Mesendoderm (in vitro differentiated cells): ENCODE data around the gene TNIK.

ENCODE experiments used
- DNase-seq: peaks from one replicate; pipeline ENCODE4 v3.0.0; 2013
- H2AK5ac ChIP-seq: 2 replicates; pipeline ENCODE4 v1.6.1; 2013; ENCODE audit warnings: low read length, inconsistent platforms
- H2BK120ac ChIP-seq: 2 replicates; pipeline ENCODE4 v1.6.1; 2013; ENCODE audit warnings: low read depth, mild to moderate bottlenecking, low read length, moderate library complexity, mixed read lengths
- H2BK15ac ChIP-seq: replicated peaks from 2 replicates; pipeline ENCODE4 v1.6.1; 2013; ENCODE audit warnings: low read depth, mild to moderate bottlenecking, moderate library complexity
- H2BK5ac ChIP-seq: 2 replicates; pipeline ENCODE4 v1.6.1; 2013; ENCODE audit warnings: low read length, inconsistent platforms
- H3K18ac ChIP-seq: 2 replicates; pipeline ENCODE4 v1.6.1; 2013; ENCODE audit warnings: mild to moderate bottlenecking, low read length, mixed read lengths
- H3K23ac ChIP-seq: one replicate; pipeline ENCODE4 v1.6.1; 2013; ENCODE audit warnings: low read length
- H3K27ac ChIP-seq: 2 replicates; pipeline ENCODE4 v1.5.1; 2013; ENCODE audit warnings: low read depth, mild to moderate bottlenecking, inconsistent platforms, low read length, moderate library complexity
- H3K27me3 ChIP-seq: 2 replicates; pipeline ENCODE4 v1.6.1; 2013; ENCODE audit warnings: low read length, control low read depth, mild to moderate bottlenecking, inconsistent platforms; ENCODE audit not compliant: insufficient read depth, poor library complexity
- H3K36me3 ChIP-seq: 2 replicates; pipeline ENCODE4 v1.6.1; 2013; ENCODE audit warnings: low read length, inconsistent platforms; ENCODE audit not compliant: control insufficient read depth, insufficient read depth
- H3K4ac ChIP-seq: one replicate; pipeline ENCODE4 v1.6.1; 2013; ENCODE audit warnings: low read depth, mild to moderate bottlenecking, low read length, moderate library complexity
- H3K4me1 ChIP-seq: 2 replicates; pipeline ENCODE4 v1.6.1; 2013; ENCODE audit warnings: low read depth, low read length, inconsistent platforms; ENCODE audit not compliant: control insufficient read depth
- H3K4me2 ChIP-seq: 2 replicates; pipeline ENCODE4 v1.6.1; 2013; ENCODE audit warnings: low read length
- H3K4me3 ChIP-seq: 2 replicates; pipeline ENCODE4 v1.5.1; 2013; ENCODE audit warnings: mild to moderate bottlenecking, low read length
- H3K56ac ChIP-seq: one replicate; pipeline ENCODE4 v1.6.1; 2013; ENCODE audit warnings: low read length
- H3K79me1 ChIP-seq: 2 replicates; pipeline ENCODE4 v1.6.1; 2013; ENCODE audit warnings: low read length, inconsistent platforms
- H3K79me2 ChIP-seq: 2 replicates; pipeline ENCODE4 v1.6.1; 2013; ENCODE audit warnings: mild to moderate bottlenecking, low read length; ENCODE audit not compliant: control insufficient read depth, insufficient read depth
- H3K9ac ChIP-seq: 2 replicates; pipeline ENCODE4 v1.6.1; 2013; ENCODE audit warnings: low read length, inconsistent platforms
- H4K5ac ChIP-seq: one replicate; pipeline ENCODE4 v1.6.1; 2013; ENCODE audit warnings: low read length
- H4K8ac ChIP-seq: one replicate; pipeline ENCODE4 v1.6.1; 2013; ENCODE audit warnings: low read depth, mild to moderate bottlenecking, control low read depth, low read length, moderate library complexity
- WGBS: extraction: QIAGEN DNeasy Blood & Tissue Kit; methylation state at CpG from one replicate; pipeline ENCODE4 v1.1.7; 2013; ENCODE audit warnings: low lambda C conversion rate, missing lambda C conversion rate; ENCODE audit not compliant: insufficient coverage; ENCODE audit errors: extremely low coverage; 5-methylcytosine and 5-hydroxymethylcytosine counted together

Gene TNIK

DNA sequence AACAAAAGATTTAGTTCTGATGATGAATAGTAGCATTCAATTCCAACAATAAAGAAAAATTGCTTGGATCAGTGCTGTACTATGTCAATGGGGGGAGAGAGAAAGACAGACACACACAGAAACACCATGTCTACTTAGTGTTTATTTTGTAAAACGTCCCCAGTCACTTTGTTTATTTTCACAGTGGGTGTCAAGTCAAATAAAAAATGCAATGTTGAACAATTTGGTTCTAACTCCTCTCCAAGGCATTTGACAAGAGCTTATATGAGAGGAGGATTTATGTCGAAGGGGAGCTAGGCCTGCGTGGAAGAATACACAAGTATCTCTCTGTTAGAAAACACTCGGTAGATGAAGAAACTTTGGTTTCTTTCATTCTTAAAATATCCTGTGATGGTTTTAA is 232.0 kb downstream of the TNIK start:
- Histone ChIP-seq H3K4ac (no peak overlapping the region), H3K56ac (no peak overlapping the region), H3K36me3 (no peaks in the 10 kb centered on the region), H2BK15ac (no peak overlapping the region), H3K79me2 (no peaks in the 10 kb centered on the region), H3K4me1 (peaks cover 3% of the 10 kb centered on the region), H3K4me3 (no peak overlapping the region), H3K9ac (no peak overlapping the region), H3K27me3 (no peaks in the 10 kb centered on the region), H3K18ac (no peak overlapping the region), H3K27ac (no peak overlapping the region), H2BK120ac (no peak overlapping the region), H3K23ac (no peak overlapping the region), H2BK5ac (no peak overlapping the region), H3K4me2 (no peak overlapping the region), H4K5ac (no peak overlapping the region), H3K79me1 (no peaks in the 10 kb centered on the region), H2AK5ac (no peak overlapping the region), H4K8ac (no peak overlapping the region)
- no peak for DNase-seq
- no CpG with 5 or more reads among the region's 4 CpGs for WGBS

- Histone ChIP-seq H3K9ac (no peak overlapping the region), H3K4me3 (no peak overlapping the region), H2AK5ac (no peak overlapping the region), H3K27me3 (no peaks in the 10 kb centered on the region), H3K4me1 (peaks cover 3% of the 10 kb centered on the region), H3K18ac (no peak overlapping the region), H2BK15ac (no peak overlapping the region), H3K27ac (no peak overlapping the region), H3K56ac (no peak overlapping the region), H3K79me1 (no peaks in the 10 kb centered on the region), H3K23ac (no peak overlapping the region), H2BK120ac (no peak overlapping the region), H2BK5ac (no peak overlapping the region), H4K5ac (no peak overlapping the region), H3K79me2 (no peaks in the 10 kb centered on the region), H3K36me3 (no peaks in the 10 kb centered on the region), H3K4me2 (no peak overlapping the region), H4K8ac (no peak overlapping the region), H3K4ac (no peak overlapping the region)
- no CpG with 5 or more reads among the region's 3 CpGs for WGBS
- DNase-seq: no peak
Measured at GRCh38 chr3:171227828-171228227, 232.4 kb downstream of the TNIK start.

GRCh38 chr3:171227359-171227758 is 232.8 kb downstream of the TNIK start:
- no peak overlapping the region for H3K56ac ChIP-seq
- H3K18ac ChIP-seq: no peak overlapping the region
- H3K4me1 ChIP-seq: peaks cover 3% of the 10 kb centered on the region
- H2AK5ac ChIP-seq: no peak overlapping the region
- H3K79me1 ChIP-seq: no peaks in the 10 kb centered on the region
- H3K36me3 ChIP-seq: no peaks in the 10 kb centered on the region
- DNase-seq: no peak
- no peak overlapping the region for H3K23ac ChIP-seq
- H3K4me2 ChIP-seq: no peak overlapping the region
- no peaks in the 10 kb centered on the region for H3K27me3 ChIP-seq
- no peaks in the 10 kb centered on the region for H3K79me2 ChIP-seq
- no peak overlapping the region for H3K9ac ChIP-seq
- no peak overlapping the region for H2BK120ac ChIP-seq
- H3K4me3 ChIP-seq: no peak overlapping the region
- H2BK5ac ChIP-seq: no peak overlapping the region
- H2BK15ac ChIP-seq: no peak overlapping the region
- H3K4ac ChIP-seq: no peak overlapping the region
- no peak overlapping the region for H3K27ac ChIP-seq
- no peak overlapping the region for H4K5ac ChIP-seq
- H4K8ac ChIP-seq: no peak overlapping the region

DNA sequence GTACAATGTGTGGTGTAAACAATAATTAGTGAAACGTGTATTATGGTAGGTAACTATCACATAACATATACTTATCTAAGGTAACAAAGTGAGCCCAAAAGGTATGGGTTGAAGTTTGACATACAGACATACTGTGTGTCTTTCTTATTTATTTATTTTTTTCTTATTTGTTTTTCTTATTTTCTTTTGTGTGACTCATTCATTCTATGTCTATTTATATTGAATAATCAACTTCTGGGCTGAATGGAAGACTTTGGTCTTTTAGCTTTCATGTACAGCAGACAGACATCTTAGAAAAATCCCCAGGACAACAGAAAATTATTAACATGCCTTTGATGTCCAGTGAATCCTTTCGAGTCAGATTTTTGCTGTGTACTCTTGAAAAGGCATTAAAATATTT is 233.4 kb downstream of the TNIK start:
- Histone ChIP-seq H3K27me3 (no peaks in the 10 kb centered on the region), H3K4me2 (no peak overlapping the region), H3K36me3 (no peaks in the 10 kb centered on the region), H2BK15ac (no peak overlapping the region), H3K23ac (no peak overlapping the region), H3K9ac (no peak overlapping the region), H4K8ac (no peak overlapping the region), H4K5ac (no peak overlapping the region), H3K4me1 (peaks cover 3% of the 10 kb centered on the region), H3K4ac (no peak overlapping the region), H3K4me3 (no peak overlapping the region), H2BK5ac (no peak overlapping the region), H3K79me2 (no peaks in the 10 kb centered on the region), H2BK120ac (no peak overlapping the region), H3K79me1 (no peaks in the 10 kb centered on the region), H3K56ac (no peak overlapping the region), H2AK5ac (no peak overlapping the region), H3K27ac (no peak overlapping the region), H3K18ac (no peak overlapping the region)
- WGBS: 100% methylated on average over 1 of the region's 2 CpGs
- DNase-seq: no peak

- Histone ChIP-seq H2BK15ac (no peak overlapping the region), H4K8ac (no peak overlapping the region), H3K79me1 (no peaks in the 10 kb centered on the region), H2BK120ac (no peak overlapping the region), H3K18ac (no peak overlapping the region), H3K4me2 (no peak overlapping the region), H3K4ac (no peak overlapping the region), H2BK5ac (no peak overlapping the region), H3K23ac (no peak overlapping the region), H3K27me3 (no peaks in the 10 kb centered on the region), H3K27ac (no peak overlapping the region), H4K5ac (no peak overlapping the region), H2AK5ac (no peak overlapping the region), H3K79me2 (no peaks in the 10 kb centered on the region), H3K36me3 (no peaks in the 10 kb centered on the region), H3K4me1 (no peaks in the 10 kb centered on the region), H3K9ac (no peak overlapping the region), H3K56ac (no peak overlapping the region), H3K4me3 (no peak overlapping the region)
- no peak for DNase-seq
- no CpG with 5 or more reads among the region's 1 CpG for WGBS
Measured at GRCh38 chr3:171225708-171226107, 234.5 kb downstream of the TNIK start.

GRCh38 chr3:171225165-171225564 is 235.0 kb downstream of the TNIK start:
- H2BK15ac ChIP-seq: no peak overlapping the region
- H3K79me2 ChIP-seq: no peaks in the 10 kb centered on the region
- no peaks in the 10 kb centered on the region for H3K27me3 ChIP-seq
- H3K27ac ChIP-seq: no peak overlapping the region
- no peak overlapping the region for H3K4me2 ChIP-seq
- H3K36me3 ChIP-seq: no peaks in the 10 kb centered on the region
- H4K8ac ChIP-seq: no peak overlapping the region
- no peak for DNase-seq
- no CpG with 5 or more reads among the region's 2 CpGs for WGBS
- H2AK5ac ChIP-seq: no peak overlapping the region
- no peak overlapping the region for H3K23ac ChIP-seq
- no peaks in the 10 kb centered on the region for H3K4me1 ChIP-seq
- no peak overlapping the region for H3K18ac ChIP-seq
- H3K56ac ChIP-seq: no peak overlapping the region
- no peak overlapping the region for H2BK120ac ChIP-seq
- no peak overlapping the region for H2BK5ac ChIP-seq
- no peak overlapping the region for H3K4me3 ChIP-seq
- no peak overlapping the region for H3K4ac ChIP-seq
- H3K9ac ChIP-seq: no peak overlapping the region
- H4K5ac ChIP-seq: no peak overlapping the region
- no peaks in the 10 kb centered on the region for H3K79me1 ChIP-seq
